A549 (cell line): ENCODE measurements around the gene HIF1AN.

Experiments used
- CTCF ChIP-seq: fragments of >200 bp; sonication (Bioruptor Twin); formaldehyde crosslinking; IDR thresholded peaks from 3 replicates; pipeline ENCODE4 v1.5.1; 2016
- PBX3 ChIP-seq: IDR thresholded peaks from 2 replicates; pipeline ENCODE4 v1.6.1; 2012
- POLR2A ChIP-seq: IDR thresholded peaks from 2 replicates; pipeline ENCODE4 v1.6.1; 2012; ENCODE audit warnings: mild to moderate bottlenecking, low read length

- TF ChIP-seq CTCF, result no peak
- TF ChIP-seq POLR2A, result no peak
- no peak for TF ChIP-seq PBX3
Observed at GRCh38 chr10:100487529-100487928, 48.2 kb upstream of the HIF1AN start.
